HCT116 (cell line): Measurements from ENCODE around the gene RAB30. TPM values are rescaled to one million over a fixed set of nuclear protein-coding genes. Genes with fewer than 3 reads are reported as not detected.

ENCODE experiments used
- ATAC-seq: fragments of 200-7000 bp; cut with Tn5 transposase; 2 replicates; pipeline ENCODE4 v1.9.1; 2020; ENCODE audit warnings: mild to moderate bottlenecking, moderate library complexity
- BruUV-seq: library from RNA; stranded (reverse); fragments of 400-500 nt; replicated peaks from 2 replicates; lab custom pipeline; 2021; lab: Mats Ljungman, UMichigan
- CTCF ChIA-PET: fragments of 300-600 bp; sonication (Branson Sonifier 250); formaldehyde crosslinking; loops from one replicate; lab custom pipeline; 2021; ENCODE audit warnings: antibody characterized with exemption; lab: Charles Lee
- POLR2A ChIA-PET: fragments of 300-600, 350-600 bp; sonication (Branson Sonifier 250); formaldehyde crosslinking; loops from one replicate; lab custom pipeline; 2021; ENCODE audit warnings: antibody characterized with exemption; lab: Charles Lee
- RAD21 ChIA-PET, 2 experiments: fragments of 300-600 bp; sonication (Branson Sonifier 250); formaldehyde crosslinking; loops; one replicate each; lab custom pipeline; 2023; ENCODE audit warnings: low total read pairs in 2 of 2; ENCODE audit not compliant: uncharacterized antibody in 2 of 2, unreplicated experiment in 2 of 2, low non-redundant PET in 1 of 2; lab: Charles Lee
- DNase-seq: peaks from one replicate; pipeline ENCODE4 v3.0.0-alpha.2; 2010; ENCODE audit warnings: low read depth, low spot score
- H2AFZ ChIP-seq: fragments of 200-600 bp; shearing (Covaris generic), sonication (generic); 2 replicates; pipeline ENCODE4 v1.6.1; 2017; ENCODE audit warnings: low read depth, mixed run types, mixed read lengths, antibody characterized with exemption, low read length; ENCODE audit not compliant: poor library complexity, severe bottlenecking
- H3K27ac ChIP-seq: 2 replicates; pipeline ENCODE4 v1.5.1; 2012; ENCODE audit warnings: low read depth, low read length
- H3K27me3 ChIP-seq: fragments of 200-600 bp; sonication (generic); 2 replicates; pipeline ENCODE4 v1.6.1; 2016; ENCODE audit warnings: mixed run types, low read length, mixed read lengths; ENCODE audit not compliant: insufficient read depth
- H3K36me3 ChIP-seq, 2 experiments: fragments of 200-500 bp in 1 of 2; fragments of 200-600 bp in 1 of 2; sonication (Bioruptor generic) in 1 of 2; sonication (generic) in 1 of 2; 2 replicates each; pipeline versions ENCODE4 v1.5.1 to v1.6.1; 2014 to 2016; ENCODE audit warnings: low read length in 2 of 2, inconsistent platforms in 1 of 2, mixed read lengths in 1 of 2, mixed run types in 1 of 2; ENCODE audit not compliant: insufficient read depth in 2 of 2, control insufficient read depth in 1 of 2
- H3K4me1 ChIP-seq, 2 experiments: fragments of 200-600 bp in 1 of 2; sonication (generic) in 1 of 2; 2 replicates each; pipeline versions ENCODE4 v1.5.1 to v1.6.1; 2012 to 2017; ENCODE audit warnings: low read length in 2 of 2, inconsistent platforms in 1 of 2, mild to moderate bottlenecking in 1 of 2, mixed read lengths in 1 of 2, mixed run types in 1 of 2, moderate library complexity in 1 of 2; ENCODE audit not compliant: insufficient read depth in 2 of 2, control insufficient read depth in 1 of 2
- H3K4me2 ChIP-seq: fragments of 200-600 bp; sonication (generic); 2 replicates; pipeline ENCODE4 v1.6.1; 2017; ENCODE audit warnings: mixed run types, low read length, mixed read lengths
- H3K4me3 ChIP-seq, 2 experiments: fragments of 200-600 bp in 1 of 2; sonication (generic) in 1 of 2; replicated peaks in 1 of 2; 2 replicates each; pipeline ENCODE4 v1.5.1; 2011 to 2016; ENCODE audit warnings: low read length in 2 of 2, control low read depth in 1 of 2, low read depth in 1 of 2, mild to moderate bottlenecking in 1 of 2, mixed read lengths in 1 of 2, mixed run types in 1 of 2
- H3K79me2 ChIP-seq: fragments of 200-600 bp; sonication (generic); 2 replicates; pipeline ENCODE4 v1.6.1; 2017; ENCODE audit warnings: mild to moderate bottlenecking, mixed run types, low read length, moderate library complexity, mixed read lengths; ENCODE audit not compliant: insufficient read depth
- H3K9ac ChIP-seq: fragments of 200-600 bp; sonication (generic); 2 replicates; pipeline ENCODE4 v1.6.1; 2016; ENCODE audit warnings: low read length, mixed read lengths
- H3K9me2 ChIP-seq: fragments of 200-600 bp; sonication (generic), shearing (Covaris generic); 2 replicates; pipeline ENCODE4 v1.6.1; 2017; ENCODE audit warnings: mixed run types, mild to moderate bottlenecking, moderate library complexity; ENCODE audit not compliant: insufficient read depth
- H3K9me3 ChIP-seq, 2 experiments: fragments of 200-500 bp in 1 of 2; fragments of 200-600 bp in 1 of 2; sonication (Bioruptor generic) in 1 of 2; sonication (generic) in 1 of 2; 2 replicates each; pipeline ENCODE4 v1.6.1; 2014 to 2017; ENCODE audit warnings: low read length in 2 of 2, mixed read lengths in 2 of 2, inconsistent platforms in 1 of 2, low read depth in 1 of 2, mild to moderate bottlenecking in 1 of 2, mixed run types in 1 of 2, moderate library complexity in 1 of 2; ENCODE audit not compliant: control insufficient read depth in 1 of 2, insufficient read depth in 1 of 2
- H4K20me1 ChIP-seq: fragments of 200-600 bp; sonication (generic), shearing (Covaris generic); 2 replicates; pipeline ENCODE4 v1.6.1; 2017; ENCODE audit warnings: mixed run types, mild to moderate bottlenecking, moderate library complexity; ENCODE audit not compliant: insufficient read depth
- ELF1 ChIP-seq: IDR thresholded peaks from 2 replicates; pipeline ENCODE4 v1.6.1; 2012; ENCODE audit warnings: low read depth, borderline replicate concordance
- EZH2 ChIP-seq: fragments of 200-600 bp; sonication (generic); IDR thresholded peaks from 2 replicates; pipeline ENCODE4 v1.6.1; 2017; ENCODE audit warnings: antibody characterized with exemption, mixed run types
- EZH2phosphoT487 ChIP-seq: fragments of 200-600 bp; IDR thresholded peaks from 2 replicates; pipeline ENCODE4 v1.6.1; 2018; ENCODE audit warnings: antibody characterized with exemption, borderline replicate concordance
- MAX ChIP-seq: IDR thresholded peaks from 2 replicates; pipeline ENCODE4 v1.6.1; 2012
- POLR2A ChIP-seq: IDR thresholded peaks from 2 replicates; pipeline ENCODE4 v1.7.0; 2011; ENCODE audit warnings: borderline replicate concordance; ENCODE audit not compliant: insufficient read depth, insufficient read length; ENCODE audit errors: extremely low read depth
- RAD21 ChIP-seq: IDR thresholded peaks from 2 replicates; pipeline ENCODE4 v1.6.1; 2012; ENCODE audit warnings: low read depth, mild to moderate bottlenecking
- REST ChIP-seq: IDR thresholded peaks from 2 replicates; pipeline ENCODE4 v1.6.1; 2012; ENCODE audit warnings: low read depth
- SIN3A ChIP-seq: IDR thresholded peaks from 2 replicates; pipeline ENCODE4 v1.6.1; 2012; ENCODE audit warnings: low read depth
- SRF ChIP-seq: IDR thresholded peaks from 2 replicates; pipeline ENCODE4 v1.6.1; 2012; ENCODE audit warnings: low read depth
- TCF7L2 ChIP-seq: IDR thresholded peaks from 2 replicates; pipeline ENCODE4 v1.7.0; 2011; ENCODE audit warnings: borderline replicate concordance, inconsistent platforms; ENCODE audit not compliant: insufficient read depth, insufficient read length; ENCODE audit errors: extremely low read depth
- YY1 ChIP-seq: IDR thresholded peaks from 2 replicates; pipeline ENCODE4 v1.6.1; 2011; ENCODE audit warnings: low read length, low read depth, moderate library complexity, mild to moderate bottlenecking; ENCODE audit not compliant: insufficient replicate concordance; ENCODE audit errors: extremely low read depth
- intact Hi-C: fragments of 100-400 bp; cut with micrococcal nuclease; formaldehyde crosslinking; loops from 2 replicates; pipeline ENCODE4 v1.10.0; 2022
- total RNA-seq: library from RNA; stranded (reverse); gene quantifications from one replicate; pipeline ENCODE4 v1.2.1, GENCODE V29; 2021; ENCODE audit not compliant: unreplicated experiment
- TF ChIP-seq, protein P1 (sequence below): IDR thresholded peaks from 2 replicates; pipeline ENCODE4 v1.6.1; 2012

The RAB30 gene
- total RNA-seq, 1 experiment from 2014 or later, result 5.7 TPM

DNA sequence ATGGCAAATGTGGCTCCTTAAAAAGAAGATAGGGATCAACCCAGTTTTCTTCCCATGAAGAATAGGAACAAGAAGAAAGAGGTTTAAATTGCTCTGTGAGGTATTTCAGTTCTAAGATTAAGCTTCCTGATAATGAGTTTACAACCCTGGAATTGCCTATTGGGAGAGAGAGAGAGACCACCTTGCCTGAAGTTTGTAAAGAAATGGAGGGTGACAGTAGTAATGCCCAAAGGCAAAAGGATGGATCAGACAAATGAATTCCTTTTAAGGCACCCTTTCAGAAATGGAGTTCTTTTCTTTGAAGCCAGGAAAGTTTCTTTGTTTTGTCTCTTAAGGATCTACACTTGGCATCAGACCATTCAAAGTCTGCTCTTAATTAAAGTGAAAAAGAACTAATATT, 95.8 kb downstream of the RAB30 start:
- no peaks in the 10 kb centered on the region for H3K9me2 ChIP-seq
- no peaks in the 10 kb centered on the region for H3K36me3 ChIP-seq
- H3K27ac ChIP-seq, result no peak overlapping the region
- BruUV-seq, result no TSS peak
- no peak for ATAC-seq
- TF ChIP-seq SIN3A, result no peak
- H4K20me1 ChIP-seq, result no peaks in the 10 kb centered on the region
- intact Hi-C loops, result no loop called here
- no peak for DNase-seq
- no peaks in the 10 kb centered on the region for H3K79me2 ChIP-seq
- peaks cover 0 to 17% of the 10 kb centered on the region in 2 experiments; a peak in 2 of 4 replicates for H3K4me1 ChIP-seq
- ChIA-PET RAD21 (no interaction called here), CTCF (no interaction called here), POLR2A (no interaction called here)
- H3K4me2 ChIP-seq, result no peak overlapping the region
- no peak overlapping the region for H2AFZ ChIP-seq
- H3K4me3 ChIP-seq, result no peak overlapping the region
- no peaks in the 10 kb centered on the region for H3K27me3 ChIP-seq
- no peaks in the 10 kb centered on the region for H3K9me3 ChIP-seq
- no peak overlapping the region for H3K9ac ChIP-seq

GRCh38 chr11:82974851-82975250, 96.8 kb downstream of the RAB30 start:
- no peak overlapping the region for H3K4me3 ChIP-seq
- intact Hi-C loops, result no loop called here
- ChIA-PET RAD21 (no interaction called here), CTCF (no interaction called here), POLR2A (interaction anchor here (0.7 kb wide), 1 partner anchor 12 kb away, joined by 4 read pairs; no protein-coding TSS in a partner anchor)
- H3K27ac ChIP-seq, result no peak overlapping the region
- no peaks in the 10 kb centered on the region for H3K79me2 ChIP-seq
- no peaks in the 10 kb centered on the region for H3K27me3 ChIP-seq
- no peak for ATAC-seq
- no peak for TF ChIP-seq REST
- TF ChIP-seq, protein P1, sequence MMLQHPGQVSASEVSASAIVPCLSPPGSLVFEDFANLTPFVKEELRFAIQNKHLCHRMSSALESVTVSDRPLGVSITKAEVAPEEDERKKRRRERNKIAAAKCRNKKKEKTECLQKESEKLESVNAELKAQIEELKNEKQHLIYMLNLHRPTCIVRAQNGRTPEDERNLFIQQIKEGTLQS, result no peak
- no peak for TF ChIP-seq TCF7L2
- TF ChIP-seq EZH2, result no peak
- TF ChIP-seq ELF1, result no peak
- no peak for TF ChIP-seq POLR2A
- TF ChIP-seq RAD21, result no peak
- TF ChIP-seq MAX, result no peak
- no peak for TF ChIP-seq YY1
- no peak for TF ChIP-seq SRF
- TF ChIP-seq EZH2phosphoT487, result no peak
- peaks cover 0 to 9% of the 10 kb centered on the region in 2 experiments; a peak in 2 of 4 replicates for H3K4me1 ChIP-seq
- no peak overlapping the region for H2AFZ ChIP-seq
- no peaks in the 10 kb centered on the region for H3K36me3 ChIP-seq
- no TSS peak for BruUV-seq
- H3K9me3 ChIP-seq, result no peaks in the 10 kb centered on the region
- no peaks in the 10 kb centered on the region for H3K9me2 ChIP-seq
- no peaks in the 10 kb centered on the region for H4K20me1 ChIP-seq
- DNase-seq, result no peak
- no peak overlapping the region for H3K9ac ChIP-seq
- H3K4me2 ChIP-seq, result no peak overlapping the region
